AG09319 (cell line): ENCODE data around the gene CCDC81.

ENCODE experiments used
- DNase-seq: peaks from one replicate; pipeline ENCODE4 v3.0.0-alpha.2; 2010; ENCODE audit warnings: low read depth; ENCODE audit errors: extremely low read depth
- TF ChIP-seq, protein P1 (sequence below): IDR thresholded peaks from 2 replicates; pipeline ENCODE4 v1.5.1; 2011; ENCODE audit warnings: low read depth, mild to moderate bottlenecking, inconsistent platforms, low read length, moderate library complexity

The CCDC81 gene

DNA sequence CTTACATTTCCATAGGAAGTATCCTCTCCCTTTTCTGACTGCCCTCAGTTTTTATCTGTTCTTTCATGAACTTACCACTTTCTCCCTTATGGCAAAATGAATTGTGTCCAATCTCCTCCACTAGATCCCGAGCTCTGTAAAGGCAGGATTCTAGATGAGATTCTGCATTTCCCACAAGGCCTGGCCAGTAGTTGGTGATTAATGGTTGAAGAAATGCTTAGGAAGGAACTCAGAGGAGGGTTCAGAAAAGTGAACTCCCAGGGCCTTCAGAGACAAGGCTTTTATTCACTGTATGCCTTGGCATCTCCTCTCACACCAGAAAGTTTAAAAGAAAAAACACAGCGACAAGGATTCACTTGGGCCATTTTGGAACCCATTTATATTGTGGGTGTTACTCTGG is 66.2 kb downstream of the CCDC81 start:
- TF ChIP-seq, protein P1, sequence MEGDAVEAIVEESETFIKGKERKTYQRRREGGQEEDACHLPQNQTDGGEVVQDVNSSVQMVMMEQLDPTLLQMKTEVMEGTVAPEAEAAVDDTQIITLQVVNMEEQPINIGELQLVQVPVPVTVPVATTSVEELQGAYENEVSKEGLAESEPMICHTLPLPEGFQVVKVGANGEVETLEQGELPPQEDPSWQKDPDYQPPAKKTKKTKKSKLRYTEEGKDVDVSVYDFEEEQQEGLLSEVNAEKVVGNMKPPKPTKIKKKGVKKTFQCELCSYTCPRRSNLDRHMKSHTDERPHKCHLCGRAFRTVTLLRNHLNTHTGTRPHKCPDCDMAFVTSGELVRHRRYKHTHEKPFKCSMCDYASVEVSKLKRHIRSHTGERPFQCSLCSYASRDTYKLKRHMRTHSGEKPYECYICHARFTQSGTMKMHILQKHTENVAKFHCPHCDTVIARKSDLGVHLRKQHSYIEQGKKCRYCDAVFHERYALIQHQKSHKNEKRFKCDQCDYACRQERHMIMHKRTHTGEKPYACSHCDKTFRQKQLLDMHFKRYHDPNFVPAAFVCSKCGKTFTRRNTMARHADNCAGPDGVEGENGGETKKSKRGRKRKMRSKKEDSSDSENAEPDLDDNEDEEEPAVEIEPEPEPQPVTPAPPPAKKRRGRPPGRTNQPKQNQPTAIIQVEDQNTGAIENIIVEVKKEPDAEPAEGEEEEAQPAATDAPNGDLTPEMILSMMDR, result no peak
- DNase-seq, result no peak

DNA sequence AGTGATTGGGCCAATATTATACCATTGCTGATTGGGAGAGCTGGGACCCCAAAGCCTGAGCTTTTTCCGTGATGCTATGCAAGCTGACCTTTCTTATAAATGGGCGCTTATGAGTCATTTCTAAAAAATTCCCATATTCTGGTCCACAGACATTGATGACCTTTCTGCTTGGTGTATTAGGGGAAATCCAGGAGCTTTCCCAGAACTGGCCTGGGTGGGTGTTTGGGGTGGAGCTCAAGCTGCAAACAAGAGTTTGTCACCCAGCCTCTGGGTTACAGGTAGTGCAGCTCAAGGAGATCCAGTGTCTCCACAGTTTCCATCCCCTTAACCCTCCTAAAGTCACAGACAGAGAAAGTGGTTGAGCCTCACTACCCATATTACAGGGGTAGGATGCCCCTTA is 67.7 kb downstream of the CCDC81 start:
- no peak for DNase-seq
- TF ChIP-seq, protein P1, result no peak

DNA sequence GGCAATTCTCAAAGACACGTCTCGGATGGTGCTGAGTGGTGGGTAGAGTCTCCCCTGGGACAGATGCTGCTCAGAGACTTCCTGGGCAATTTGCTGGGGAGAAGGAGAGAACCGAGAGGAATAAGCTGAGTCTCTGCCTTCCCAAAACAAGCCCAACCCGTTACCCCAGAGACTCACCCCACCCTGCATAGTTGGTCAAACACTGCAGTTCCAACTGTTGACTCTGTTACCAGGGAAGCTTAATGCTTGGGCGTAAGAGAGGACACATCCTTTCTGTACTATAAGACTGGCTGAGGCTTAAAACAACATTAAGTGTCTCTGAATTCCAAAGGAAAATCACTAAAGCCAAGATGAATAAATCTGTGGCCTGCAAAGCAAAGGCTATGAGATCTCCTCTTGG is 68.1 kb downstream of the CCDC81 start:
- TF ChIP-seq, protein P1, result no peak
- no peak for DNase-seq

DNA sequence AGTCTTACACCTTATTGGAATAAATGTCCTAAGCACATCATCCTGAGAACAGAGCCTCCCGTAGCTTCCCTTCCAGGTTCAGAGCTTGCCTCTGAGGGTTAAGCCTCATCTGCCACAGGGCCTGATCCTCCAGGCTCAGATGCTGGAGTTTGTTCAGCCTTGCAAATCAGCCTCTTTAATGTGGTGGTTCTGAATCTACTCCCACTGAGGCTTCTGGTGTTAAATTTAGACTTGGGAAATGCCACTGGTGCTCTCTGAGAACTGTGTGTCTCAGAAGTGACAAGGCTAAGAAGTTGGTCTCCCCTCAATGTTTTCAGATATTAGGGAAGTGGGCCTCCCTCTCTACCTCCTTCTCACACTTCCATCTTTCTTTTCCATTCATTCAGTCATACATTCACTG is 68.7 kb downstream of the CCDC81 start:
- TF ChIP-seq, protein P1, result no peak
- no peak for DNase-seq

DNA sequence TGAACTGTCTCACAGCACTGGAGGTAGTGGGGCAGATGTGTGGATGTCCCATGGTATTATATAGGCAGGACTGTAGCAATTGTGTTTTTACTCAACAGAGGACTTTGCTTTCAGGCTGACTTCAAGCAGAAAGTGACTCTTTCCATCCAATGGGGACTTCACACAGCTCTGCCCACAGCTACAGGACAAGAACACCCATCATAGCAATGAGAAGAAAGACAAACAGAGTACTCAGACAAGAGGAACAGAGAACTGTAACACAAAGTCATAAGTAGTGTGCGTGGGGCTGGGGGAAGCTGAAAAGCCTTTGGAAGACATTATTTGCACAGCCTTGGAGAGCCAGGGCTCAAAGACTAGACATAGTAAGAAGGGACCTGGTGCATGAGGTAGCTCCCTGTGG is 70.3 kb downstream of the CCDC81 start:
- TF ChIP-seq, protein P1, result no peak
- no peak for DNase-seq

DNA sequence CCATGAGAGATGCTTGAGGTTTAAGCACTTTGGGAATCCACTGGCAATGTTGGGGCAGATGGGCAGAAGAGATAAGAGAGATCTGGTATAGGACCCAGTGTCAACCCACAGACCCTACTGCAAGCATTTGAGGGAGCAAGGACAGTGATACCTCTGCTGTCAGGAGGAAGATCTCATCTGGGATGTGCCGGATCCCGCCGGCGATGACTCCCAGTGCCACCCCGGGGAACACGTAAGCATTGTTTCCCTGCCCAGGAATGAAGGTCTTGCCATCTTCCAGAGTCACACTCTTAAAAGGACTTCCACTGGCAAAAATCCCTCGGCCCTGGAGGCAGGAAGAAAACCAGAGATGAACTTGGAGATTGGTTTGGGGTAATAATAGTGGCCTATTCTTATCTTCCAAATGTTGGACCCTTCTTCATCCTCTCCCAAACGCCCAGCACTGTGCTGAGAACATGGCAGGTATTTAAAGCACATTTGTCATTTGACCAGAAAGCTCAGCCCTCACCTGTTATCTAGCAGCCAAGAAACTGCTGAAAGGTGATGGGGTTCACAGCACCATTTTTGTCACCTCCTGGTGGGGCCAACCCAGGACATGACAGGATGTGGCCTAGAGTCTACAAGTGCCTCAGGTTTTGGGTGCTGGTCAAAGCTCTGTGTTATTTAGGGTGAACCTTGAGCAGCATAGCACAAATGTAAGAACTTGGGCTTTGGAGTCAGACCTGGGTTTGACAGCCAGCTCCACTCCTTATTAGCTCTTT is 71.7 kb downstream of the CCDC81 start:
- TF ChIP-seq, protein P1, result no peak
- no peak for DNase-seq

DNA sequence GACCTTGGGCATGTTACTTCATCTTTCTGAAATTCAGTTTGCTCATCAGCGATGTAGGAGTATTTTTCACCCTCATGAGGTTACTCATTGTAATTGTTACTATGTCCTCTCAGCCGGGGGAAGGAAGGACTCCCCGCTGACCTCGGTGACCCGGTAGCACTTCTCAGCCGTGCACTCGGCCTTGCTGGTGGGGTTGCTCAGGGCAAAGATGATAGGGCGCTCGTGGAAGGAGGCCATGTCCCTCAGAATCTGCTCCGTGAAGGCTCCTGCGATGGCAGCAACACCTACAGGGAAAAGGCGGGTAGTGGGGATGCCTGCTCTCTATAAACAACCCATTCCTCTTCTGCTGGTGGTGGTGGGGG is 72.2 kb downstream of the CCDC81 start:
- TF ChIP-seq, protein P1, result no peak
- DNase-seq, result no peak
